KG1 (cell line): Measurements from ENCODE around the gene RETN.

Experiments
- DNase-seq: peaks from one replicate; lab custom pipeline; 2025; lab: John Stamatoyannopoulos, UW

Gene RETN

GRCh38 chr19:7668842-7669241 is at the start of gene RETN:
Gene RETN, plus strand, starts transcription at chr19:7669049. Its CDS starts 278 bp downstream, at chr19:7669327.
- DNase-seq = no peak

- DNase-seq = no peak
Measured at GRCh38 chr19:7619671-7620441, 49.0 kb upstream of the RETN start.

GRCh38 chr19:7620442-7621412 is 48.1 kb upstream of the RETN start:
- no peak for DNase-seq

GRCh38 chr19:7622933-7623685 is 45.7 kb upstream of the RETN start:
- no peak for DNase-seq

- DNase-seq = no peak
Measured at GRCh38 chr19:7623725-7624603, 44.9 kb upstream of the RETN start.

GRCh38 chr19:7624810-7625209 is 44.0 kb upstream of the RETN start:
- no peak for DNase-seq

GRCh38 chr19:7625763-7626372 is 43.0 kb upstream of the RETN start:
- DNase-seq = no peak

- no peak for DNase-seq
Measured at GRCh38 chr19:7627166-7627565, 41.7 kb upstream of the RETN start.

- no peak for DNase-seq
Measured at GRCh38 chr19:7628589-7629311, 40.1 kb upstream of the RETN start.

GRCh38 chr19:7629347-7630054 is 39.3 kb upstream of the RETN start, which contains the start of the genes PET100 and XAB2:
Gene PET100, plus strand, starts transcription at chr19:7629793. Its CDS starts 41 bp downstream, at chr19:7629834.
Gene XAB2, minus strand, starts transcription at chr19:7629545. Its CDS starts 18 bp downstream, at chr19:7629527.
- peak; percentile 97 for DNase-seq

- DNase-seq = no peak
Measured at GRCh38 chr19:7631577-7631976, 37.3 kb upstream of the RETN start.

- no peak for DNase-seq
Measured at GRCh38 chr19:7632340-7633203, 36.3 kb upstream of the RETN start.

GRCh38 chr19:7633698-7634097 is 35.2 kb upstream of the RETN start, which contains the start of gene PCP2:
Gene PCP2, minus strand, starts transcription at chr19:7633719. Its CDS starts 262 bp downstream, at chr19:7633457.
- DNase-seq = no peak

GRCh38 chr19:7635670-7636069 is 33.2 kb upstream of the RETN start:
- DNase-seq = no peak

GRCh38 chr19:7636317-7636690 is 32.5 kb upstream of the RETN start:
- no peak for DNase-seq

GRCh38 chr19:7636691-7637373 is 32.0 kb upstream of the RETN start, which contains the start of gene STXBP2:
Gene STXBP2, plus strand, starts transcription at chr19:7637110. Its CDS starts 40 bp downstream, at chr19:7637150.
- peak; percentile 39 for DNase-seq
